GM21786 (cell line): Measurements from ENCODE around the gene B3GLCT.
"Not testable (repeated sequence)": the region's sequence is repeated elsewhere in the genome, so short reads cannot be mapped to it uniquely, and the experiment has no call there.

Source experiments
- ATAC-seq: cut with Tn5 transposase; IDR thresholded peaks from one replicate; pipeline ENCODE4 v1.9.1; 2021; ENCODE audit not compliant: unreplicated experiment

Gene B3GLCT

GRCh38 chr13:31182987-31183386 is 16.8 kb upstream of the B3GLCT start:
- no peak for ATAC-seq

- ATAC-seq, result no peak
These were observed 15.3 kb upstream of the B3GLCT start for GRCh38 chr13:31184451-31184850.

- no peak for ATAC-seq
These were observed 14.7 kb upstream of the B3GLCT start for GRCh38 chr13:31184981-31185645.

GRCh38 chr13:31191748-31192147 is 8.0 kb upstream of the B3GLCT start:
- ATAC-seq, result no peak

GRCh38 chr13:31192306-31192705 is 7.5 kb upstream of the B3GLCT start:
- ATAC-seq, result no peak

GRCh38 chr13:31195616-31196015 is 4.2 kb upstream of the B3GLCT start:
- no peak for ATAC-seq

- ATAC-seq, result no peak
These were observed 2.8 kb upstream of the B3GLCT start for GRCh38 chr13:31196992-31197391.

GRCh38 chr13:31198519-31198918 is 1.3 kb upstream of the B3GLCT start:
- no peak for ATAC-seq

- no peak for ATAC-seq
These were observed 287 bp upstream of the B3GLCT start for GRCh38 chr13:31199527-31199848.

GRCh38 chr13:31200637-31200971 is 829 bp downstream of the B3GLCT start:
- ATAC-seq, result peak; percentile 7

- no peak for ATAC-seq
These were observed 1.7 kb downstream of the B3GLCT start for GRCh38 chr13:31201341-31202031.

- ATAC-seq, result no peak
These were observed 4.8 kb downstream of the B3GLCT start for GRCh38 chr13:31204592-31204991.

GRCh38 chr13:31207661-31208552 is 8.1 kb downstream of the B3GLCT start:
- no peak for ATAC-seq

- no peak for ATAC-seq
These were observed 8.9 kb downstream of the B3GLCT start for GRCh38 chr13:31208559-31209122.

GRCh38 chr13:31209172-31209840 is 9.5 kb downstream of the B3GLCT start:
- ATAC-seq, result no peak

GRCh38 chr13:31209841-31210210 is 10.1 kb downstream of the B3GLCT start:
- ATAC-seq, result no peak

GRCh38 chr13:31213651-31214289 is 14.0 kb downstream of the B3GLCT start:
- no peak for ATAC-seq

- ATAC-seq, result no peak
These were observed 14.7 kb downstream of the B3GLCT start for GRCh38 chr13:31214435-31214834.

- not testable (repeated sequence) for ATAC-seq
These were observed 17.1 kb downstream of the B3GLCT start for GRCh38 chr13:31216916-31217315.

- ATAC-seq, result no peak
These were observed 20.3 kb downstream of the B3GLCT start for GRCh38 chr13:31219909-31220598.
